SH-SY5Y (cell line): ENCODE measurements around the gene PACS2.

Experiments
- GATA2 ChIP-seq: IDR thresholded peaks from 2 replicates; pipeline ENCODE4 v1.6.1; 2011; ENCODE audit warnings: mild to moderate bottlenecking, low read depth, low read length
- GATA3 ChIP-seq: IDR thresholded peaks from 2 replicates; pipeline ENCODE4 v1.6.1; 2011; ENCODE audit warnings: low read depth, mild to moderate bottlenecking, low read length, moderate library complexity

PACS2 gene

DNA sequence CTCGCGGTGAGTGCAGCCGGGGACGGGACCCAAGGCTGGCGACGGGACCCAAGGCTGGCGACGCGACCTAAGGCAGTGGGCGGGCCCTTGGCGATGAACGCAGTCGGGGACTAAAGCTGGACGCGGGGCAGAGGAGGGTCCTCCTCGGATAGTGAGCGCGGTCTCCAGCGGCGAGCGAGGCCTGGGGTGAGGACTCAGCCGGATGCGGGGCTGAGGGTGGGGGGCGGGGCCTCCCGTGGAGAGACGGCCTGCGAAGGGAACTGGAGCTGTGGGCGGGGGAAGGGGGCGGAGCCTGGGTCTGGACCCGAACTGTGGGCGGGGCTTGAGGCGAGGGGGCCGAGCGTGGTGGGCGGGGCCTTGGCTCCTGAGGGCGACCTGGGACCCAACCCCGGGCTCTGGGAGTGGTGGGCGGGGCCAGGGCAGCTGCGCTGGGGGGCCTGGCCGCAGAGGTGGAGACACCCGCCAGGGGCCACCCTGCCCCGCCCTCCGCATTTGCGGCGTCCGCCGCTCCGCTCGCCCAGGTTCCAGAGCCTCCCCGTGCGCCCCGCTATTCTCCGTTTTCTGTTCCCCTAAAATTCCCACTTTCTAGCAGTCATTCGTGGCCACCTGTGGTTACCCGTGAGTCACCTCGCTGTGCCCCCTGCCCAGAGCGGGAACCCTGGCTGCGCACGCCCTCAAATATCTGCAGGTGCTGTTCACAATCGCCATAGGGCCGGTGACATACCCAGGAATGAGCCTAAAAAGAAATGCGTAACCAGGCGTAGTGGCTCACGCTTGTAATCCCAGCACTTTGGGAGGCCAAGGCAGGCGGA lies 13.2 kb upstream of the PACS2 start:
- TF ChIP-seq GATA3 = no peak
- no peak for TF ChIP-seq GATA2

DNA sequence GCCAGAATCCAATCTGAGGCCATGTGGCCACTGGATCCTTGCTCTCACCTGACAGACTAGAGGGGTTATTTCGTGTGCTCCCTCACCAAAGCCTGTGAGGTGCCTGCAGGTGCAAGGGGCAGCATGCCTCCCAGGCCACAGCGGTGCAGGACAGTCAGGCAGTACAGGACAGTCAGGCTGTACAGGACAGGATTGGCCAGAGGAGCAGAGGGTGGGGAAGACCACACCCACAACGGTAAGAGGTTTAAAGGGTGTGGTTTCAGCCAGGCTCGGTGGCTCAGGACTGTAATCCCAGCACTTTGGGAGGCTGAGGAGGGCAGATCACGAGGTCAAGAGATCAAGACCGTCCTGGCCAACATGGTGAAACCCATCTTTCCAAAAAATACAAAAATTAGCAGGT lies 10.6 kb upstream of the PACS2 start:
- no peak for TF ChIP-seq GATA3
- no peak for TF ChIP-seq GATA2

- TF ChIP-seq GATA3 = no peak
- no peak for TF ChIP-seq GATA2
Observed at GRCh38 chr14:105304565-105304964, 10.0 kb upstream of the PACS2 start.

DNA sequence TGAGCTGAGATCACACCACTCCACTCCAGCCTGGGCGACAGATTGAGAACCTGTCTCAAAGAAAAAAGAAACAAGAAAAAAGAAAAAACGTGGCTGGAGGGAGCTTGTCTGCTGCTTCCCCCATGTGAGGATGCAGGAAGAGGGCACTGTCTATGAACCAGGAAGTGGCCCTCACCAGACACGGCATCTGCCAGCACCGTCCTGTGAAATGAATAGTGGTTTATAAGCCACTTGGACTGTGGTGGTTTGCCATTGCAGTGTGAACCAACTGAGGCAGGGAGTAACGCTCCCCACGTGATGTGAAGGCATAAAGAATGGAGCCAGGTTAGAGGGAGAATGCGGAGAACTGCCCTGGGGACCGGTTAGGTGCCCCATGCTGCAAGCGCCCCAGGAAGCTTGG lies 9.2 kb upstream of the PACS2 start:
- TF ChIP-seq GATA3 (no peak), GATA2 (no peak)

DNA sequence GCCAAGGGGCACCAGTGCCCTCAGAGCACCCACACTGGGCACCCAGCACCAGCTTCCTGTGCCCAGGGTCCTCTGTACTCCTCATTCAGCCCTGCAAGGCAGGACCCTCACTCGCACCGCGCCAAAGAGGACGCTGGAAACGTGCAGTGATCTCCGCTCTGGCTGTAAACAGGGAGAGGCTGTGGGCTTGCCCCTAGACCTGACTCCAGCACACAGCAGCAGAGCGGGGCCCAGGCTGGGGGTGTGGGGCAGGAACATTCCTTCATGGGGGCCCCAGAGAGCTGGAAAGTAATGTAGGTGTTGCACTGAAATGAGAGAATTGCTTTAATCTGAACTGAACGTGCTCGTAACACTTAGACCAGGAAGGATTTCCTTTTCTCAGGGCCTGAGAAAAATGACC lies 8.8 kb upstream of the PACS2 start:
- TF ChIP-seq GATA2 (no peak), GATA3 (no peak)

DNA sequence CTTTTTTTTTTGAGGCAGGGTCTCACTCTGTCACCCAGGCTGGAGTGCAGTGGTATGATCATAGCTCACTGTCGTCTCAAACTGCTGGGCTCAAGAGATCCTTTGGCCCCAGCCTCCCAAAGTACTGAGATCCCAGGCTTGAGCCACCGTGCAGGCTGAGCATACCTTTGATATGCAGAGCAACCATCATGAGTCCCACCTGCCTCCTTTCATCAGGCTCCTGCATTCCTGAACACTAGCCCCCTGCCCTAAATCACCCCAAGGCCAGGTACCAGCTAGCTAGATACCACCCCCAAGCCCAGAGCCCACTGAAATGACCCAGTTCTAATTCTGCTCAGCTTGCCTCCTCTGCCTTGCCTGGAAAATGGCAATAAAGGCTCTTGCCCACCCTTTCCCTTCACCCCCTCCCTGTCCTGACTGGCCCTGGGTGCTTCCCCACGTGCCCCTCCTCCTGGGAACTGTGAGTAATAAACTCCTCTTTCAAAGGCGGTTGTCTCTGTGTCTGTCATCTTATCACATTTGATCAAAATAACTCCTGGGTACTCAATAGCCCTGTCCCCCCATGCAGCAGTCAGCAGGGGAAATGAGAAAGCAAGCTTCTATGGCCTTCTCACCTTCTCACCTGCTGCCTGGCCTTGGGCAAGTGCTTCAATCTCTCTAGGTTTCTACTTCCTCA lies 7.4 kb upstream of the PACS2 start:
- TF ChIP-seq GATA3 (no peak), GATA2 (no peak)

- no peak for TF ChIP-seq GATA3
- no peak for TF ChIP-seq GATA2
Observed at GRCh38 chr14:105309371-105309770, 5.2 kb upstream of the PACS2 start.

GRCh38 chr14:105311838-105312237 lies 2.7 kb upstream of the PACS2 start:
- no peak for TF ChIP-seq GATA3
- TF ChIP-seq GATA2 = no peak

DNA sequence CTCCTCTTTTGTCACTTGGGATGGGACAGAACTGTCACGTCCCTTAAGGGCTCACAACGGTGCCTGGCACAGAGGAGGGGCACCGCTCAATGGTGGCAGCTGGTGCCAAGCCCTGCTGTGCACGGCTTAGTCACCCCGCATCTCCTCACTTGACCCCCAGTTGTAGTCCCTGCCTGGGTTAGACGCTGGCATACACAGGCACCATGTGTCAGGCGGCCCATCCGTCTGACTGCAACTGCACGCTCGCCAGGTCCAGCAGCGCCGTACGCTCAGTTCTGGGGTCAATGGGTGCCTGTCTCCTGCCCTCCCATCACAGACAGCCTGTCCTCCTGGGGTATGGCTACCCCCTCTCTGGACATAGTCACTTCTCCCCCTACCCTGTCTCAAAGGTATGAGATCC lies 1.6 kb upstream of the PACS2 start:
- TF ChIP-seq GATA3 (no peak), GATA2 (no peak)

GRCh38 chr14:105313381-105314286 lies 914 bp upstream of the PACS2 start:
- no peak for TF ChIP-seq GATA3
- TF ChIP-seq GATA2 = 0 out of 2 replicates have a peak, but pooled peaks have one; percentile 23

DNA sequence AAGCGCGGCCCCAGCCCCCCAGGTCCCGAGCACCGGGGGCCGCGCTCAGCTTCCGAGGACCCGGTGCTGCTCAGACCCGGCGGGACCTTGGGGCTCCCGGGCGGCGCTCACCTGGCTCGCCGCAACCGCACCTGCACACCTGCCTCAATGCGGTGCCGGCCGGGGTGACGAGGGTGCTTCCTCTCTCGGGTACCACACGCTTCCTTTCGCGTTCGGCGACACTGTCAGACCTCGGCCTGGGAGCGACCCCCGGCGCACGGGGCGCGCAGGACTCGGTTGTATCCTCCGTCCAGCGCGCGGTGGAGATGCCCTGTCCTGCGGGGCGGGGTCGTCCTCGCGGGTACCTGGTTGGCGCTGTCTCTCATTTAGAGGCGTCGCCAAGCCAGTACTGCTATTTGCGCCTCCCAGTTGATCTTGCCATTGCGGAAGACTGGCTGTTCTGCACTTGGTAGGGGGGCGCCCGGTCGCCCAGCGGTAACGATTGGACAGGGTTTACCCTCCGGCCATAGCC lies 718 bp downstream of the PACS2 start:
- TF ChIP-seq GATA2 = no peak
- no peak for TF ChIP-seq GATA3

GRCh38 chr14:105315941-105316576 lies 1.5 kb downstream of the PACS2 start:
- TF ChIP-seq GATA2 (no peak), GATA3 (no peak)

DNA sequence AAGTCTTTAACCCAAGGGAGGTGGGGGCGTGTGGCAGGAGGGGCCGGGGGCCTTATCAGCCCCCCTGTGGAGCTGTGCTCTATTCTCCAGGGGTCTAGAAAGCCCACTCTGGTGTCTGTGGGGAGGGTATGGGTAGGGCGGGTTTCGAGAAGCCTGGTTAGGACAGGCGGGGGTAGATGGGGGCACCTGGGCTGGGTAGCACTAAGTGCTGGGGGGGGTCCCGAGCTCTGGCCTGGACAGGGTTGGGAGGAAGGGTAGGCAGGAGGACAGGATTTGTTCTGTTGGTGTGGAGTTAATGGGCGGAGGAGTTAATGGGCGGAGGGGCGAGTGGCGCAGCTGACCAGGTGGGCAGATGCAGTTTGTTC lies 2.0 kb downstream of the PACS2 start:
- TF ChIP-seq GATA2 = no peak
- TF ChIP-seq GATA3 = no peak

DNA sequence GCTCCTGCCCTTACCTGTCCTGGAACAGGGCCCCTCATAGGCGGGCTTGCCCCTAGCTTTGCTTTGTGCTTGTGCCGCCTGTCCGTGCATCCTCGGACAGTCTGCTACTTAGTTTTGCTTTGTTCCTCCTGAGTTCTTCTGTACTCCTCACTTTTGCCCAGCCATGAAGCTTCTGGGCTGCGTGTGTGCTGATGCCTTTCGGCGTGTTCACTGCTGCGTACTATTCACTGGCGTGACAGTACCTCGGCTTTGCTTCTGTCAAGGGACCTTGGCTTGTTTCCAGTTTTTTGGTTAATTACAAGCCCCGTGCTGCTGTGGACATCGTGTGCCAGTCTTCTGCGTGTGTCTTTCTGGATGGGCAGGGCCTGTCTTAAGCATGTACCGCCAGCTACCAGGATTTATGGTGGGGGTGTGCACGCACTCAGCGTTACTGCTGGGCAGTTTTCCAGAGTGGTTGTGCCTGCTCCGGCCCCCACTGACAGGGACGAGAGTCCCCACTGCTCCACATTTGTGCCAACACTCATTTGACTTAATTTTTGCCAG lies 2.5 kb downstream of the PACS2 start:
- no peak for TF ChIP-seq GATA3
- TF ChIP-seq GATA2 = no peak

GRCh38 chr14:105317546-105317945 lies 3.0 kb downstream of the PACS2 start:
- TF ChIP-seq GATA3 (no peak), GATA2 (no peak)
